Measurements from ENCODE around the gene GOLPH3L. TPM values are rescaled to one million over a fixed set of nuclear protein-coding genes. Genes with fewer than 3 reads are reported as not detected.
"Not testable (repeated sequence)": the region's sequence is repeated elsewhere in the genome, so short reads cannot be mapped to it uniquely, and the experiment has no call there.

GOLPH3L gene
- total and polyA plus RNA-seq, 2 of the 13 experiments (the other 11 are each of a cell fraction or from before 2014, with no cell fraction given) = 8.2 to 12.8 TPM

GRCh38 chr1:150626150-150626549 is 70.8 kb downstream of the GOLPH3L start:
- Histone ChIP-seq H3K9me3 (ENCODE audit: low read length) (no peaks in the 10 kb centered on the region), H3K4me3 (replicated peaks in 1 of 3; ENCODE audit: insufficient read depth in 1 of 3, low read depth in 2 of 3, low read length in 3 of 3) (no peak overlapping the region), H3K4me1 (ENCODE audit: insufficient read depth, low read length) (peaks cover 41% of the 10 kb centered on the region), H3K4me2 (ENCODE audit: low read depth, low read length) (no peak overlapping the region), H3K27ac (ENCODE audit: extremely low read length, insufficient read depth, low read length) (no peak overlapping the region), H2AFZ (ENCODE audit: low read length) (no peak overlapping the region), H4K20me1 (ENCODE audit: insufficient read depth, low read length) (no peaks in the 10 kb centered on the region), H3K79me2 (ENCODE audit: insufficient read depth, low read length) (peaks cover 33% of the 10 kb centered on the region), H3K27me3 (ENCODE audit: control insufficient read depth in 1 of 2, insufficient read depth in 2 of 2, low read length in 2 of 2) (no peaks in the 10 kb centered on the region; a peak in 1 of 5 replicates), H3K36me3 (replicated peaks in 1 of 2; ENCODE audit: control insufficient read depth in 1 of 2, insufficient read depth in 2 of 2, low read length in 2 of 2) (peaks cover 13 to 55% of the 10 kb centered on the region in 2 experiments), H3K9ac (ENCODE audit: insufficient read depth, low read depth, low read length) (no peak overlapping the region)
- POLR2A ChIA-PET = interaction anchor here (3.7 kb wide), 1 partner anchor 63 kb away, joined by 62 read pairs; no protein-coding TSS in a partner anchor
- FAIRE-seq (no peak), ATAC-seq (no peak), DNase-seq (ENCODE audit: low spot score) (no peak)
- intact Hi-C loops (cut with micrococcal nuclease; ENCODE audit: unreplicated experiment) (loop anchor here (10.0 kb wide), 2 partner anchors 69 to 189 kb away; partner anchors contain the start of gene GOLPH3L), in situ Hi-C loops (cut with HindIII; ENCODE audit: extremely low pct_ligation_motif_present, low pct_unique_long_range_greater_than_20kb) (loop anchor here (5.0 kb wide), 1 partner anchor 64 kb away; no protein-coding TSS in a partner anchor)
- CTCF ChIA-PET (ENCODE audit: low intra/inter-chr PET ratio, low total read pairs) = no interaction called here
- no TSS peak for BruUV-seq (replicated peaks)
- 100% methylated on average over 2 of the region's 2 CpGs for WGBS (ENCODE audit: low lambda C conversion rate)
- TF ChIP-seq RAD51 (IDR thresholded peaks at IDR 0.05; ENCODE audit: borderline replicate concordance) (no peak), ZNF18 (CRISPR knock-in tag; IDR thresholded peaks at IDR 0.05; ENCODE audit: insufficient replicate concordance) (no peak), ZNF12 (CRISPR knock-in tag; IDR thresholded peaks at IDR 0.05) (no peak), SCMH1 (CRISPR knock-in tag; IDR thresholded peaks at IDR 0.05; ENCODE audit: borderline replicate concordance) (no peak), ZNF101 (CRISPR knock-in tag; IDR thresholded peaks at IDR 0.05; ENCODE audit: borderline replicate concordance, low read depth) (no peak), KDM6A (CRISPR knock-in tag; IDR thresholded peaks at IDR 0.05; ENCODE audit: low read depth) (no peak), ZNF383 (CRISPR knock-in tag; IDR thresholded peaks at IDR 0.05; ENCODE audit: borderline replicate concordance) (no peak), ZNF572 (CRISPR knock-in tag; IDR thresholded peaks at IDR 0.05) (no peak), ZNF432 (CRISPR knock-in tag; IDR thresholded peaks at IDR 0.05; ENCODE audit: borderline replicate concordance) (no peak), RFX5 (IDR thresholded peaks at IDR 0.05; ENCODE audit: low read depth, low read length) (no peak)
- TF ChIP-seq, protein P1, sequence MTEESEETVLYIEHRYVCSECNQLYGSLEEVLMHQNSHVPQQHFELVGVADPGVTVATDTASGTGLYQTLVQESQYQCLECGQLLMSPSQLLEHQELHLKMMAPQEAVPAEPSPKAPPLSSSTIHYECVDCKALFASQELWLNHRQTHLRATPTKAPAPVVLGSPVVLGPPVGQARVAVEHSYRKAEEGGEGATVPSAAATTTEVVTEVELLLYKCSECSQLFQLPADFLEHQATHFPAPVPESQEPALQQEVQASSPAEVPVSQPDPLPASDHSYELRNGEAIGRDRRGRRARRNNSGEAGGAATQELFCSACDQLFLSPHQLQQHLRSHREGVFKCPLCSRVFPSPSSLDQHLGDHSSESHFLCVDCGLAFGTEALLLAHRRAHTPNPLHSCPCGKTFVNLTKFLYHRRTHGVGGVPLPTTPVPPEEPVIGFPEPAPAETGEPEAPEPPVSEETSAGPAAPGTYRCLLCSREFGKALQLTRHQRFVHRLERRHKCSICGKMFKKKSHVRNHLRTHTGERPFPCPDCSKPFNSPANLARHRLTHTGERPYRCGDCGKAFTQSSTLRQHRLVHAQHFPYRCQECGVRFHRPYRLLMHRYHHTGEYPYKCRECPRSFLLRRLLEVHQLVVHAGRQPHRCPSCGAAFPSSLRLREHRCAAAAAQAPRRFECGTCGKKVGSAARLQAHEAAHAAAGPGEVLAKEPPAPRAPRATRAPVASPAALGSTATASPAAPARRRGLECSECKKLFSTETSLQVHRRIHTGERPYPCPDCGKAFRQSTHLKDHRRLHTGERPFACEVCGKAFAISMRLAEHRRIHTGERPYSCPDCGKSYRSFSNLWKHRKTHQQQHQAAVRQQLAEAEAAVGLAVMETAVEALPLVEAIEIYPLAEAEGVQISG (CRISPR knock-in tag; IDR thresholded peaks at IDR 0.05) = no peak

DNA sequence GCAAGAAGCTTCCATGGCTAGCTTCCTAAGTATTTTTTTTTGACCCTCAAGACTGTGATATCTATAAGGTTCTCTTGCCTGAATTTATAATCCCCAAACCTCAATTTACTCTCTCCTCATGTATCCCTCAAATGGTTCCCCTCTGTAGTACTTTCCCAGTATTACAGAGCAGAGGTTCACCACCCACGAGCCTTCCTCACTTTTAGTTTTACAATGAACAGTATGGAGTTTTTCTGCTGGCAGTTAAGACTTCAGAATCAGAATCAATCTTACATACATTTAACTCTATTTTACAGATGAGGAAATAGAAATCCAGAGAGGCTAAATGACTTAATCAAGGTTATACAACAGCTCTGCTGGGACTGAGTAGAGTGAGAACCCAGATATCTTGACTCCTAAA is 72.4 kb downstream of the GOLPH3L start:
- H2AFZ ChIP-seq (ENCODE audit: low read length); CTCF ChIA-PET (ENCODE audit: low intra/inter-chr PET ratio, low total read pairs); H3K4me3 ChIP-seq (replicated peaks in 1 of 3; ENCODE audit: insufficient read depth in 1 of 3, low read depth in 2 of 3, low read length in 3 of 3); H3K9me3 ChIP-seq (ENCODE audit: low read length); H4K20me1 ChIP-seq (ENCODE audit: insufficient read depth, low read length); H3K27me3 ChIP-seq (ENCODE audit: control insufficient read depth in 1 of 2, insufficient read depth in 2 of 2, low read length in 2 of 2); BruUV-seq (replicated peaks); ATAC-seq; FAIRE-seq; H3K4me2 ChIP-seq (ENCODE audit: low read depth, low read length); in situ Hi-C loops (cut with HindIII; ENCODE audit: extremely low pct_ligation_motif_present, low pct_unique_long_range_greater_than_20kb); H3K9ac ChIP-seq (ENCODE audit: insufficient read depth, low read depth, low read length); DNase-seq (ENCODE audit: low spot score); H3K27ac ChIP-seq (ENCODE audit: extremely low read length, insufficient read depth, low read length): not testable (repeated sequence)
- 97% methylated on average over 1 of the region's 1 CpG for WGBS (ENCODE audit: low lambda C conversion rate)
- intact Hi-C loops (cut with micrococcal nuclease; ENCODE audit: unreplicated experiment) = loop anchor here (5.0 to 10.0 kb wide), 3 partner anchors 70 to 190 kb away; partner anchors contain the start of gene GOLPH3L
- POLR2A ChIA-PET = interaction anchor here (0.8 to 0.9 kb wide), 2 partner anchors 45 to 63 kb away, joined by 3 to 4 read pairs; partner anchors contain the start of gene MCL1
- Histone ChIP-seq H3K79me2 (ENCODE audit: insufficient read depth, low read length) (peaks cover 30% of the 10 kb centered on the region), H3K4me1 (ENCODE audit: insufficient read depth, low read length) (peaks cover 42% of the 10 kb centered on the region), H3K36me3 (replicated peaks in 1 of 2; ENCODE audit: control insufficient read depth in 1 of 2, insufficient read depth in 2 of 2, low read length in 2 of 2) (peaks cover 16 to 61% of the 10 kb centered on the region in 2 experiments)
